GM12892 (cell line): ENCODE measurements around the gene DNMT3A.
A peak's percentile ranks its signal among the peaks of the same experiment; 100 is the strongest.

ENCODE experiments used
- DNase-seq: peaks from one replicate; pipeline ENCODE4 v3.0.0; 2011; ENCODE audit not compliant: insufficient read length
- FAIRE-seq: peaks from 2 replicates; lab custom pipeline; 2011; peaks lifted over from hg19 to GRCh38; lab: Jason Lieb, UNC
- POLR2A ChIP-seq: IDR thresholded peaks from 2 replicates; pipeline ENCODE4 v1.6.1; 2011; ENCODE audit warnings: low read depth, low read length, control low read depth
- POLR2AphosphoS5 ChIP-seq: IDR thresholded peaks from 2 replicates; pipeline ENCODE4 v1.6.1; 2011; ENCODE audit warnings: low read depth, low read length, control low read depth
- TAF1 ChIP-seq: IDR thresholded peaks from 2 replicates; pipeline ENCODE4 v1.6.1; 2011; ENCODE audit warnings: low read depth, mild to moderate bottlenecking, control low read depth, low read length, borderline replicate concordance

The DNMT3A gene

GRCh38 chr2:25254961-25255360 is 86.8 kb downstream of the DNMT3A start:
- no peak for FAIRE-seq
- TF ChIP-seq TAF1 (no peak), POLR2AphosphoS5 (no peak), POLR2A (no peak)
- no peak for DNase-seq

GRCh38 chr2:25253153-25253626 is 88.5 kb downstream of the DNMT3A start:
- no peak for TF ChIP-seq POLR2AphosphoS5
- no peak for TF ChIP-seq TAF1
- no peak for TF ChIP-seq POLR2A
- FAIRE-seq (no peak), DNase-seq (no peak)

GRCh38 chr2:25252291-25253152 is 89.2 kb downstream of the DNMT3A start:
- peak; percentile 79 for DNase-seq
- no peak for FAIRE-seq
- TF ChIP-seq POLR2A = no peak
- TF ChIP-seq POLR2AphosphoS5 = no peak
- no peak for TF ChIP-seq TAF1

GRCh38 chr2:25251422-25252273 is 90.1 kb downstream of the DNMT3A start:
- peak; percentile 83 for DNase-seq
- no peak for TF ChIP-seq POLR2AphosphoS5
- TF ChIP-seq TAF1 = no peak
- TF ChIP-seq POLR2A = no peak
- FAIRE-seq = no peak

- DNase-seq (no peak), FAIRE-seq (no peak)
- no peak for TF ChIP-seq POLR2AphosphoS5
- TF ChIP-seq TAF1 = no peak
- no peak for TF ChIP-seq POLR2A
Measured at GRCh38 chr2:25251071-25251421, 90.7 kb downstream of the DNMT3A start.

- TF ChIP-seq POLR2A (no peak), POLR2AphosphoS5 (no peak), TAF1 (no peak)
- DNase-seq = no peak
- no peak for FAIRE-seq
Measured at GRCh38 chr2:25250331-25251070, 91.2 kb downstream of the DNMT3A start.

GRCh38 chr2:25249785-25250184 is 91.9 kb downstream of the DNMT3A start:
- FAIRE-seq (no peak), DNase-seq (no peak)
- no peak for TF ChIP-seq POLR2A
- TF ChIP-seq POLR2AphosphoS5 = no peak
- TF ChIP-seq TAF1 = no peak

- FAIRE-seq (no peak), DNase-seq (no peak)
- TF ChIP-seq TAF1 (no peak), POLR2AphosphoS5 (no peak), POLR2A (no peak)
Measured at GRCh38 chr2:25247792-25248512, 93.8 kb downstream of the DNMT3A start.

- FAIRE-seq = no peak
- TF ChIP-seq POLR2AphosphoS5 (no peak), TAF1 (no peak), POLR2A (no peak)
Measured at GRCh38 chr2:25246558-25247290, 95.0 kb downstream of the DNMT3A start.

GRCh38 chr2:25246001-25246400 is 95.7 kb downstream of the DNMT3A start:
- DNase-seq (no peak), FAIRE-seq (no peak)
- TF ChIP-seq TAF1 (no peak), POLR2A (no peak), POLR2AphosphoS5 (no peak)

More at GRCh38 chr2:25246558-25247290, 95.0 kb downstream of the DNMT3A start:
- no peak for DNase-seq
